Spleen (tissue), 11 donors: ENCODE measurements around the gene TAOK2. TPM values are rescaled to one million over a fixed set of nuclear protein-coding genes. Genes with fewer than 3 reads are reported as not detected.
A peak's percentile ranks its signal among the peaks of the same experiment; 100 is the strongest.

ENCODE experiments used
- DNase-seq: peaks from one replicate; pipeline ENCODE4 v3.0.0-alpha.2; 2020
- H3K27ac ChIP-seq, 8 donors: fragments of 200-600 bp; sonication (generic) in 7 of 8; 1 replicate in 4 of 8; 2 replicates in 4 of 8; pipeline versions ENCODE4 v1.5.0 to v1.8.0; 2016 to 2021; ENCODE audit warnings: inconsistent platforms in 4 of 8, mild to moderate bottlenecking in 4 of 8, moderate library complexity in 1 of 8
- H3K27me3 ChIP-seq, 7 donors: fragments of 200-600 bp; sonication (generic) in 6 of 7; replicated peaks in 1 of 7; 1 replicate in 4 of 7; 2 replicates in 3 of 7; pipeline versions ENCODE4 v1.5.0 to v1.8.0; 2016 to 2021; ENCODE audit warnings: inconsistent platforms in 3 of 7, mild to moderate bottlenecking in 1 of 7
- H3K36me3 ChIP-seq, 6 donors: fragments of 200-600 bp; sonication (generic) in 5 of 6; 1 replicate in 4 of 6; 2 replicates in 2 of 6; pipeline versions ENCODE4 v1.5.0 to v1.8.0; 2016 to 2021; ENCODE audit warnings: inconsistent platforms in 2 of 6
- H3K4me1 ChIP-seq, 6 donors: fragments of 200-600 bp; sonication (generic) in 5 of 6; 1 replicate in 3 of 6; 2 replicates in 3 of 6; pipeline versions ENCODE4 v1.5.0 to v1.8.0; 2016 to 2021; ENCODE audit warnings: inconsistent platforms in 3 of 6
- H3K4me3 ChIP-seq, 8 donors: fragments of 200-600 bp; sonication (generic) in 7 of 8; 1 replicate in 4 of 8; 2 replicates in 4 of 8; pipeline versions ENCODE4 v1.5.0 to v1.8.0; 2016 to 2021; ENCODE audit warnings: inconsistent platforms in 4 of 8, mild to moderate bottlenecking in 4 of 8, moderate library complexity in 2 of 8
- H3K9me3 ChIP-seq, 8 donors: fragments of 200-600 bp; sonication (generic) in 7 of 8; 1 replicate in 4 of 8; 2 replicates in 4 of 8; pipeline versions ENCODE4 v1.5.0 to v1.8.0; 2016 to 2021; ENCODE audit warnings: inconsistent platforms in 4 of 8
- CTCF ChIP-seq, 11 experiments: fragments of 200-600 bp in 7 of 11; fragments of 450-650 bp in 4 of 11; sonication (generic) in 4 of 11; IDR thresholded peaks in 8 of 11; conservative IDR thresholded peaks in 3 of 11; 1 replicate in 7 of 11; 2 replicates in 4 of 11; pipeline versions ENCODE4 v1.4.0 to v1.8.0; 2016 to 2021; ENCODE audit warnings: antibody characterized with exemption in 11 of 11, inconsistent platforms in 4 of 11, mild to moderate bottlenecking in 1 of 11
- POLR2A ChIP-seq, 3 donors: fragments of 450-650 bp; IDR thresholded peaks; one replicate each; pipeline ENCODE4 v1.5.1; 2017; ENCODE audit warnings: antibody characterized with exemption in 3 of 3, mild to moderate bottlenecking in 1 of 3
- POLR2AphosphoS5 ChIP-seq, 3 donors: sonication (generic); formaldehyde crosslinking; IDR thresholded peaks; one replicate each; pipeline ENCODE4 v1.5.1; 2017; ENCODE audit warnings: antibody characterized with exemption in 3 of 3
- WGBS, 5 donors: extraction: QIAGEN DNeasy Blood & Tissue Kit in 3 of 5; methylation state at CpG; one replicate each; pipeline versions ENCODE4 v1.1.5 to v1.1.7; 2013 to 2018; 5-methylcytosine and 5-hydroxymethylcytosine counted together
- intact Hi-C: fragments of 100-400 bp; cut with DNase I; formaldehyde crosslinking; loops from one replicate; pipeline ENCODE4 v1.15.0; 2023; ENCODE audit warnings: low total_unique reads
- polyA plus RNA-seq, 3 donors: library from polyadenylated mRNA; stranded (reverse); fragments of 200-250 nt; gene quantifications; one replicate each; pipeline ENCODE4 v1.2.1, GENCODE V29; 2013
- total RNA-seq, 7 donors: library from RNA; depleted of rRNA in 3 of 7; stranded (reverse); fragments of >200 nt in 3 of 7; fragmentation: NEBNext Ultra II Directional in 4 of 7; extraction: Animal tissue kit (Norgen Biotek cat#: 25700) in 4 of 7; gene quantifications; one replicate each; pipeline versions ENCODE4 v1.1.0 to v1.2.1, GENCODE V29; 2016 to 2021
- donor health status: healthy with polysubstance abuse.
- donor health status: DM: no; HTN: no; CAD: no; lungs with moderate emphysema.
- donor health status: DM: no; HTN: no; CAD: no.
- donor health status: Bipolar disorder and iron deficiency.
- donor health status: healthy.
- donor health status: DM: no; HTN: no; CAD: no.
- donor health status: DM: yes; HTN: yes; CAD: no.

TAOK2 gene
- total and polyA plus RNA-seq, 10 donors, result 13.2 to 96.5 (median 71.6) TPM

DNA sequence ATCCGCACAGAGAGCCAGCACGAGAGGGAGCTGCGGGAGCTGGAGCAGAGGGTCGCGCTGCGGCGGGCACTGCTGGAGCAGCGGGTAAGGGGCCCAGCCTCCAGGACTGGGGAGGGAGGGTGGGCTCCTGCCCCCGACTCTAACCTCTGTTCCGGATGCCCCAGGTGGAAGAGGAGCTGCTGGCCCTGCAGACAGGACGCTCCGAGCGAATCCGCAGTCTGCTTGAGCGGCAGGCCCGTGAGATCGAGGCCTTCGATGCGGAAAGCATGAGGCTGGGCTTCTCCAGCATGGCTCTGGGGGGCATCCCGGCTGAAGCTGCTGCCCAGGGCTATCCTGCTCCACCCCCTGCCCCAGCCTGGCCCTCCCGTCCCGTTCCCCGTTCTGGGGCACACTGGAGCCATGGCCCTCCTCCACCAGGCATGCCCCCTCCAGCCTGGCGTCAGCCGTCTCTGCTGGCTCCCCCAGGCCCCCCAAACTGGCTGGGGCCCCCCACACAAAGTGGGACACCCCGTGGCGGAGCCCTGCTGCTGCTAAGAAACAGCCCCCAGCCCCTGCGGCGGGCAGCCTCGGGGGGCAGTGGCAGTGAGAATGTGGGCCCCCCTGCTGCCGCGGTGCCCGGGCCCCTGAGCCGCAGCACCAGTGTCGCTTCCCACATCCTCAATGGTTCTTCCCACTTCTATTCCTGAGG, 17.4 kb downstream of the TAOK2 start:
- Histone ChIP-seq H3K27me3 (no peaks in the 10 kb centered on the region), H3K27ac (no peak overlapping the region), H3K4me3 (no peak overlapping the region), H3K9me3 (no peaks in the 10 kb centered on the region), H3K4me1 (peaks cover 11 to 25% (median 18%) of the 10 kb centered on the region in 6 donors), H3K36me3 (peaks cover 4 to 79% (median 75%) of the 10 kb centered on the region in 6 donors)
- intact Hi-C loops, result no loop called here
- peak; percentile 73 for DNase-seq
- TF ChIP-seq POLR2AphosphoS5 (IDR thresholded peaks at IDR 0.05) (peak in 2 of 3 donors; percentile 24 to 55), CTCF (IDR thresholded peaks at IDR 0.05 in 8 of 11, conservative IDR thresholded peaks at IDR 0.05 in 3 of 11) (no peak)
- WGBS, 5 donors, result 91 to 95% (median 94%) methylated on average over 18 to 35 of the region's 35 CpGs

DNA sequence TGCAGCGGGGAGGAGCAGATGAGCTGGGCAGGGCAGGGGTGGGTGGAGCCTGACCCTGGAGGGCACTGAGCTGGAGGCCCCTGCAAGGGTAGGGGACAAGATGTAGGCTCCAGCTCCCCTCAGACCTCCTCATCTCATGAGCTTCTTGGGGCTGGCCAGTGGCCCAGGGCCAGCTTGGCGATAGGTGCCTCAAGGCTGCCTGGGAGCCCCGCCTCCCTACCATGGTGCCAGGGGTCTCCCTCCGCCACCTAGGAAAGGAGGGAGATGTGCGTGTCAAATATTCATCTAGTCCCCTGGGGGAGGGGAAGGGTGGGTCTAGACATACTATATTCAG, 17.9 kb downstream of the TAOK2 start:
- Histone ChIP-seq H3K27me3 (no peaks in the 10 kb centered on the region), H3K4me3 (no peak overlapping the region), H3K27ac (peak overlapping the region in 1 of 8 donors; percentile 10), H3K9me3 (no peaks in the 10 kb centered on the region), H3K4me1 (peaks cover 11 to 28% (median 21%) of the 10 kb centered on the region in 6 donors), H3K36me3 (peaks cover 4 to 74% (median 70%) of the 10 kb centered on the region in 6 donors)
- intact Hi-C loops, result no loop called here
- peak; percentile 47 for DNase-seq
- WGBS, 5 donors, result 81 to 94% (median 87%) methylated on average over 4 to 5 of the region's 5 CpGs
- no peak for TF ChIP-seq CTCF (IDR thresholded peaks at IDR 0.05 in 8 of 11, conservative IDR thresholded peaks at IDR 0.05 in 3 of 11)
- TF ChIP-seq POLR2AphosphoS5 (IDR thresholded peaks at IDR 0.05), result peak in 2 of 3 donors; percentile 21 to 36

DNA sequence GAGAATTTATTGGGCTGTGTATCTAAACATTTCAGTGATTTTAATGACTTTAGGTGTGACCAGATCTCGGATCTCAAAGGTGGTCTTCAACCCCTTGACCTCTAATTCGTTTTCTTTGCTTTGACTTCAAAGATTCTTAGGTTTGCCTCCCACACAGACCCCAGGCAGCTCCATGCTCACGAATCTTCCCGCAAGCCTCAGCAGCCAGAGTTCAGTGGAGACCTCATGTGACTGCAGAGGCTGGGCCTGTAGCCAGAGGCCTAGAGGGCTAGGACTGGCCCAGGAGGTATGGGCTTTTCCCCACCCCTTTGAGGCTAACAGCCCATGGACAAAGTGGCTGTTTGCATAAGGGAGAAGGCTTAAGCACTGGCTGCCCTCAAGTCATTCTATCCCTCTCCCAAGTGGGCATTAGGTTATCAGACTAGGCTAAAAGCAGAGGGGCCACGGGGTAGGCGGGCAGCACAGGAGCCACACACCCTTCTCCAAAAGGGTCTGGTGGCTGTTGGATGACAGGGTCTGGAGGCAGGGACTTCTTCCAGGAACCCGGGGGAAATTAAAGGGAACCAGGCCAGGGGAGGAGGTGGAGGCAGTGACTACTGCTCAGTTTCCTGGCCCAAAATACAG, 18.8 kb downstream of the TAOK2 start:
- no peak for DNase-seq
- 64 to 73% (median 72%) methylated on average over 7 of the region's 7 CpGs for WGBS, 5 donors
- H3K27me3 ChIP-seq, result no peaks in the 10 kb centered on the region
- H3K4me3 ChIP-seq, result no peak overlapping the region
- intact Hi-C loops, result no loop called here
- H3K9me3 ChIP-seq, result no peaks in the 10 kb centered on the region
- H3K36me3 ChIP-seq, result peaks cover 4 to 68% (median 61%) of the 10 kb centered on the region in 6 donors
- H3K27ac ChIP-seq, result no peak overlapping the region
- H3K4me1 ChIP-seq, result peaks cover 18 to 37% (median 30%) of the 10 kb centered on the region in 6 donors
- TF ChIP-seq POLR2A (IDR thresholded peaks at IDR 0.05) (no peak), POLR2AphosphoS5 (IDR thresholded peaks at IDR 0.05) (peak in 1 of 3 donors; percentile 18), CTCF (IDR thresholded peaks at IDR 0.05 in 8 of 11, conservative IDR thresholded peaks at IDR 0.05 in 3 of 11) (no peak)

- Histone ChIP-seq H3K9me3 (no peaks in the 10 kb centered on the region), H3K36me3 (peaks cover 4 to 68% (median 52%) of the 10 kb centered on the region in 6 donors), H3K4me3 (no peak overlapping the region), H3K4me1 (peaks cover 18 to 46% (median 33%) of the 10 kb centered on the region in 6 donors), H3K27me3 (no peaks in the 10 kb centered on the region), H3K27ac (peak overlapping the region in 2 of 8 donors; percentile 95)
- peak; percentile 76 for DNase-seq
- TF ChIP-seq POLR2A (IDR thresholded peaks at IDR 0.05), result no peak
- TF ChIP-seq POLR2AphosphoS5 (IDR thresholded peaks at IDR 0.05), result peak in 2 of 3 donors; percentile 45 to 73
- TF ChIP-seq CTCF (IDR thresholded peaks at IDR 0.05 in 8 of 11, conservative IDR thresholded peaks at IDR 0.05 in 3 of 11), result no peak
- intact Hi-C loops, result no loop called here
- 85 to 95% (median 90%) methylated on average over 17 to 25 of the region's 25 CpGs for WGBS, 5 donors
Measured at GRCh38 chr16:29993191-29993902, 19.7 kb downstream of the TAOK2 start.
